Right atrium auricular region (tissue), 2 donors: ENCODE results near the gene WDR11. TPM values are rescaled to one million over a fixed set of nuclear protein-coding genes. Genes with fewer than 3 reads are reported as not detected.

Source experiments
- DNase-seq: peaks from one replicate; pipeline ENCODE4 v3.0.0-alpha.2; 2019; ENCODE audit warnings: low spot score
- H3K27ac ChIP-seq, 2 donors: fragments of 200-600 bp; sonication (generic); 1 replicate in 1 of 2; 2 replicates in 1 of 2; pipeline ENCODE4 v1.5.1; 2016 to 2019
- H3K27me3 ChIP-seq, 2 donors: fragments of 200-600 bp; sonication (generic); one replicate each; pipeline versions ENCODE4 v1.5.1 to v1.6.0; 2017 to 2019
- H3K36me3 ChIP-seq: fragments of 200-600 bp; sonication (generic); one replicate; pipeline ENCODE4 v1.5.1; 2016
- H3K4me1 ChIP-seq, 2 donors: fragments of 200-600 bp; sonication (generic); one replicate each; pipeline versions ENCODE4 v1.5.1 to v1.6.0; 2017 to 2019
- H3K4me3 ChIP-seq, 2 donors: fragments of 200-600 bp; sonication (generic); 1 replicate in 1 of 2; 2 replicates in 1 of 2; pipeline ENCODE4 v1.5.1; 2017 to 2019; ENCODE audit warnings: mild to moderate bottlenecking in 1 of 2, moderate library complexity in 1 of 2
- H3K9me3 ChIP-seq, 2 donors: fragments of 200-600 bp; sonication (generic); one replicate each; pipeline ENCODE4 v1.5.1; 2019
- total RNA-seq, 2 donors: library from RNA; depleted of rRNA; stranded (reverse); fragments of >200 nt; gene quantifications; one replicate each; pipeline ENCODE4 v1.1.0, GENCODE V29; 2016
- TF ChIP-seq, protein P1 (sequence below), 2 donors: fragments of 200-600 bp; sonication (generic); IDR thresholded peaks; one replicate each; pipeline ENCODE4 v1.5.1; 2019; ENCODE audit warnings: antibody characterized with exemption in 2 of 2

Gene WDR11
- total RNA-seq, 2 donors from 2014 or later = 11.1 to 12.7 TPM

DNA sequence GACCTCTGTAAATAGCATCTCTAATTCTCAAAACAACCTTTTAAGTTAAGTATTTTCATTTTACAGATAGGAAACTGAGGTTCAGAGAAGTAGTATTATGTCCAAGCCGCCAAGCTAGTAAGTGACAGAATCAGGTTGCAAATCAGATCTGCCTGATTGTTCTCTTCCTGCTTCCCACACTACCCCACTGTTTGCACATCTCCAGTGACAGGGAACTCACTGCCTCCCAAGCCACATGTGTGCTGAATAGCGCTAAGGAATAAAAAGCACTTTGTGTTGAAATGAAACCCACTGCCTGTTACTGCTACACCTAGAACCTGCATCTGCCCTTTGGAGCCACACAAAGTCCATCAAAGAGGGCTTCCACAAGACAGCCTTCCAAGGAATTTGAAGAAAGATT lies 45.1 kb upstream of the WDR11 start:
- TF ChIP-seq, protein P1, sequence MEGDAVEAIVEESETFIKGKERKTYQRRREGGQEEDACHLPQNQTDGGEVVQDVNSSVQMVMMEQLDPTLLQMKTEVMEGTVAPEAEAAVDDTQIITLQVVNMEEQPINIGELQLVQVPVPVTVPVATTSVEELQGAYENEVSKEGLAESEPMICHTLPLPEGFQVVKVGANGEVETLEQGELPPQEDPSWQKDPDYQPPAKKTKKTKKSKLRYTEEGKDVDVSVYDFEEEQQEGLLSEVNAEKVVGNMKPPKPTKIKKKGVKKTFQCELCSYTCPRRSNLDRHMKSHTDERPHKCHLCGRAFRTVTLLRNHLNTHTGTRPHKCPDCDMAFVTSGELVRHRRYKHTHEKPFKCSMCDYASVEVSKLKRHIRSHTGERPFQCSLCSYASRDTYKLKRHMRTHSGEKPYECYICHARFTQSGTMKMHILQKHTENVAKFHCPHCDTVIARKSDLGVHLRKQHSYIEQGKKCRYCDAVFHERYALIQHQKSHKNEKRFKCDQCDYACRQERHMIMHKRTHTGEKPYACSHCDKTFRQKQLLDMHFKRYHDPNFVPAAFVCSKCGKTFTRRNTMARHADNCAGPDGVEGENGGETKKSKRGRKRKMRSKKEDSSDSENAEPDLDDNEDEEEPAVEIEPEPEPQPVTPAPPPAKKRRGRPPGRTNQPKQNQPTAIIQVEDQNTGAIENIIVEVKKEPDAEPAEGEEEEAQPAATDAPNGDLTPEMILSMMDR (IDR thresholded peaks at IDR 0.05) = no peak
- H3K27ac ChIP-seq = no peak overlapping the region
- no peak for DNase-seq

DNA sequence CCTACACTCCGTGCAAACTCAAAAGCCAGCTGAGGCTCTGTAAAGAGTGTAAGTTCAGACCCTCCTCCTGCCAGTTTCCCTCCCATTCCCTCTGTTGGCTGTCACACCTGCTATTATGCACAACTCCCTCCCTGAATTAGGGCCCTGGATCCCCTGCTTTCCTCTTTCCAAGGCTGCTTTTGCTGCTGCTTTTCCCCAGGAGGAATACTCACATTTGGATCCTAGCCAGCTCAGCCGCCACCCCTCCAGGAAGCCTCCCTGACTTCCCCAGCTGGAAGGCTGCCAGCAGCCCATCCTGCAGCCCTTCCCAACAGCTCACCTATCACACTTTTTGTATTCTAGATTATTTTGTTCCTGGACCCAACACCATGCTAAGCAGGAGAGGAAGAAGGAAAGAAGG lies 40.9 kb upstream of the WDR11 start:
- no peak for DNase-seq
- H3K27me3 ChIP-seq = no peaks in the 10 kb centered on the region
- no peaks in the 10 kb centered on the region for H3K9me3 ChIP-seq
- H3K36me3 ChIP-seq = no peaks in the 10 kb centered on the region
- H3K4me1 ChIP-seq = no peaks in the 10 kb centered on the region
- TF ChIP-seq, protein P1 (IDR thresholded peaks at IDR 0.05) = no peak
- H3K27ac ChIP-seq = no peak overlapping the region
- H3K4me3 ChIP-seq = no peak overlapping the region

More for the DNA sequence above, 45.1 kb upstream of the WDR11 start:
- Histone ChIP-seq H3K36me3 (no peaks in the 10 kb centered on the region), H3K27me3 (no peaks in the 10 kb centered on the region), H3K4me1 (no peaks in the 10 kb centered on the region), H3K4me3 (no peak overlapping the region), H3K9me3 (no peaks in the 10 kb centered on the region)

DNA sequence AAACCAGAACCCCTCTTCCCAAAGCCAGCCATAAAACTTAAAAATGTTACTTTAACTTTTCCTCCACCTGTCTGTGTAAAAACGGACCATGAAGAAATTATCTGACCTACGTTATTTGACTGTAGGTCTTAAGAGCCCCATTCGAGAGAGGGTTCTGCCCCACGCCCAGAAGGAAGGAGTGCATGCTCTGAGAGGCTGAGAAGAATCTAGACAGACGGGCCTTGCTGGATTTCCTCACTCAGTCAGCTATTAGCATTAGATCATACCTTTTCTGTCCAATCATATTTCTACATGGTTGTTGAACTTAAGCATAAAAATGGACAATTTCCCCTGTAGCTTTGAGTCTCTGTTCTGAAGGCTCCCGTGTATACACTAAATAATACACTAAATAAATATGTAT lies 38.1 kb upstream of the WDR11 start:
- TF ChIP-seq, protein P1 (IDR thresholded peaks at IDR 0.05) = no peak
- Histone ChIP-seq H3K27ac (no peak overlapping the region), H3K4me3 (no peak overlapping the region), H3K27me3 (no peaks in the 10 kb centered on the region), H3K4me1 (no peaks in the 10 kb centered on the region), H3K9me3 (no peaks in the 10 kb centered on the region), H3K36me3 (no peaks in the 10 kb centered on the region)
- no peak for DNase-seq

GRCh38 chr10:120818301-120818700 lies 32.9 kb upstream of the WDR11 start:
- no peak overlapping the region for H3K27ac ChIP-seq
- H3K27me3 ChIP-seq = no peaks in the 10 kb centered on the region
- TF ChIP-seq, protein P1 (IDR thresholded peaks at IDR 0.05) = no peak
- no peaks in the 10 kb centered on the region for H3K9me3 ChIP-seq
- no peak overlapping the region for H3K4me3 ChIP-seq
- no peaks in the 10 kb centered on the region for H3K36me3 ChIP-seq
- DNase-seq = no peak
- H3K4me1 ChIP-seq = no peaks in the 10 kb centered on the region

- H3K27ac ChIP-seq = no peak overlapping the region
- no peaks in the 10 kb centered on the region for H3K27me3 ChIP-seq
- no peaks in the 10 kb centered on the region for H3K9me3 ChIP-seq
- DNase-seq = no peak
- no peak overlapping the region for H3K4me3 ChIP-seq
- no peaks in the 10 kb centered on the region for H3K4me1 ChIP-seq
- TF ChIP-seq, protein P1 (IDR thresholded peaks at IDR 0.05) = no peak
- H3K36me3 ChIP-seq = no peaks in the 10 kb centered on the region
Measured at GRCh38 chr10:120819366-120819765, 31.8 kb upstream of the WDR11 start.

- no peak for DNase-seq
- H3K27ac ChIP-seq = no peak overlapping the region
- no peaks in the 10 kb centered on the region for H3K36me3 ChIP-seq
Measured at GRCh38 chr10:120823266-120823665, 27.9 kb upstream of the WDR11 start.

More at GRCh38 chr10:120823266-120823665, 27.9 kb upstream of the WDR11 start:
- Histone ChIP-seq H3K4me1 (no peaks in the 10 kb centered on the region), H3K4me3 (no peak overlapping the region), H3K27me3 (no peaks in the 10 kb centered on the region), H3K9me3 (no peaks in the 10 kb centered on the region)
- TF ChIP-seq, protein P1 (IDR thresholded peaks at IDR 0.05) = no peak
